ENCODE results near the gene UMAD1. TPM values are rescaled to one million over a fixed set of nuclear protein-coding genes. Genes with fewer than 3 reads are reported as not detected.
A peak's percentile ranks its signal among the peaks of the same experiment; 100 is the strongest.

UMAD1 gene
- total and polyA plus RNA-seq, 2 of the 4 experiments (the other 2 are of a cell fraction) = 5.2 to 8.4 TPM

DNA sequence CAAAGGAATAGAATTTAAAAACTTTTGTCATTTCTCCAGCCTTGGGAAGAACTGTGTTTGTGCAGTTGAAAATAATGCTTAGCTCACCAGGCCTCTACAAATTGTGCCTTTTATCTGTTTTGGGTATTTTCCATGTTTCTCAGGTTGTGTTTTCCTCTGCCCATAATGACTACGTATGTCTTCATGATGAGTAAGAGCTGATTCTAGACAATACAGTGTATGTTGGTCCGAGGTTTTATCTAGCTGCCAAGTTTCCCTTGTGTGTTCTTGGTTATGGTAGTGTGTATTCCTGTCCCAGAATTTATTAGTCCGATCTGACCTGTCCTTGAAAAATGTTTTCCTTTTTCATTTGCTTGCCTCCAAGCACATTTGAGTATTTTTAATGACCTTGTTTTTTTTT is 244.3 kb downstream of the UMAD1 start:
- dilution Hi-C loops (cut with HindIII; ENCODE audit: low sequenced_read_pairs, unreplicated experiment) (no loop called here), intact Hi-C loops (cut with micrococcal nuclease) (no loop called here)
- POLR2A ChIA-PET (ENCODE audit: unreplicated experiment) = no interaction called here

More for the DNA sequence above, 244.3 kb downstream of the UMAD1 start:
- no peak overlapping the region for H2BK20ac ChIP-seq (ENCODE audit: low read depth, low read length)
- no peak overlapping the region for H3K9ac ChIP-seq (ENCODE audit: low read depth, low read length)
- no peak overlapping the region for H3K4me2 ChIP-seq (ENCODE audit: low read depth, low read length)
- no peaks in the 10 kb centered on the region for H3K36me3 ChIP-seq (ENCODE audit: control insufficient read depth, insufficient read depth, low read length)
- no peak overlapping the region for H4K8ac ChIP-seq (ENCODE audit: low read depth in 2 of 2, low read length in 2 of 2)
- H3K27ac ChIP-seq (ENCODE audit: insufficient read depth, low read length) = no peak overlapping the region
- no peaks in the 10 kb centered on the region; the same call in 1 of the 2 replicates for H3K9me1 ChIP-seq (ENCODE audit: insufficient read depth, low read length)
- no peaks in the 10 kb centered on the region for H3K79me1 ChIP-seq (ENCODE audit: low read depth in 1 of 2, low read length in 2 of 2)
- CTCF ChIA-PET = interaction anchor here (1.5 kb wide), 1 partner anchor 203 kb away, joined by 3 read pairs; no protein-coding TSS in a partner anchor
- H2BK5ac ChIP-seq (ENCODE audit: low read depth, low read length, poor library complexity, severe bottlenecking) = no peak overlapping the region
- no peak for ATAC-seq (ENCODE audit: low read depth)
- no peak overlapping the region for H4K5ac ChIP-seq (ENCODE audit: low read depth, low read length)
- no peak overlapping the region for H4K91ac ChIP-seq (ENCODE audit: insufficient read depth, low read depth, low read length)
- WGBS, 2 experiments (ENCODE audit: extremely low coverage in 2 of 2, insufficient read length in 1 of 2) = no CpG with 5 or more reads among the region's 3 CpGs
- H2AK9ac ChIP-seq (replicated peaks; ENCODE audit: low read depth, low read length, poor library complexity) = no peak overlapping the region
- BruUV-seq (replicated peaks) = no TSS peak
- in situ Hi-C loops (cut with MboI; ENCODE audit: low sequenced_read_pairs) = no loop called here
- no peak overlapping the region for H2AFZ ChIP-seq (replicated peaks; ENCODE audit: low read length, poor library complexity)
- no peaks in the 10 kb centered on the region for H3K4me1 ChIP-seq (ENCODE audit: control insufficient read depth, insufficient read depth, low read length)
- H3K23ac ChIP-seq (ENCODE audit: low read depth, low read length) = no peak overlapping the region
- H3K18ac ChIP-seq (ENCODE audit: low read depth, low read length) = no peak overlapping the region
- no peak overlapping the region for H3K4ac ChIP-seq (ENCODE audit: low read depth, low read length)
- TF ChIP-seq SMC3 (IDR thresholded peaks at IDR 0.05; ENCODE audit: low read depth, low read length) = no peak
- TF ChIP-seq RAD21 (IDR thresholded peaks at IDR 0.05; ENCODE audit: low read length) = no peak
- TF ChIP-seq RCOR1 (IDR thresholded peaks at IDR 0.05; ENCODE audit: insufficient replicate concordance, low read length) = no peak
- TF ChIP-seq BHLHE40 (IDR thresholded peaks at IDR 0.05; ENCODE audit: low read depth, low read length) = no peak
- TF ChIP-seq CHD1 (IDR thresholded peaks at IDR 0.05; ENCODE audit: low read depth, low read length) = no peak
- H3K14ac ChIP-seq (replicated peaks; ENCODE audit: low read depth, low read length) = no peak overlapping the region
- H3K27me3 ChIP-seq (ENCODE audit: control insufficient read depth, insufficient read depth, low read length) = no peaks in the 10 kb centered on the region
- no peak overlapping the region for H2BK120ac ChIP-seq (ENCODE audit: low read depth, low read length)
- no peak overlapping the region for H2AK5ac ChIP-seq (ENCODE audit: low read depth, low read length)
- no peak overlapping the region for H3K4me3 ChIP-seq (ENCODE audit: insufficient read depth, low read depth, low read length)
- H4K20me1 ChIP-seq (ENCODE audit: insufficient read depth, low read length) = no peaks in the 10 kb centered on the region
- no peaks in the 10 kb centered on the region for H3K9me3 ChIP-seq (ENCODE audit: control insufficient read depth, insufficient read depth, low read length)
- DNase-seq = peak; percentile 56
- no peak overlapping the region for H3K56ac ChIP-seq (ENCODE audit: extremely low read depth, insufficient read depth, low read length)
- no peak overlapping the region for H2BK15ac ChIP-seq (ENCODE audit: low read depth, low read length)
